ENCODE results near the gene DNAI7. TPM values are rescaled to one million over a fixed set of nuclear protein-coding genes. Genes with fewer than 3 reads are reported as not detected.

DNAI7 gene
- total RNA-seq, 2 experiments from 2014 or later: 0.36 TPM; not detected in 1

DNA sequence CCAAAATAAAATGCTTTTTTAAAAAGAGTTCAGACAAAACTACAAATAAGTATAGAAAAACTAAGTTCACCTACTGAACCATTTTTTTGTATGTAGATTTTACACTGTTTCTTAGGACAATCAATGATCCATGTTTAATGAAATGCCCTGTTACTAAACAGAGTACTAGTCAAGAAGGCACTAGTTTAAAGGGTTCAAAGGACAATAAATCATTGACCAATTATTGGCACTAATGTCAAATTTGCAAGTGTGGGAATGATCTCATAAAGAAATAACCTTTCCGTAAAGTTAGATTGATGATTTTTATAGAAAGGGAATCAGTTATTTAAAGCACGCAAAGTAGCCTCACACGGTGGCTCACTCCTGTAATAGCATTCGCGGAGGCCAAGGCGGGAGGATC lies 4.2 kb downstream of the DNAI7 start:
- no peaks in the 10 kb centered on the region for H3K9me3 Mint-ChIP-seq
- Histone ChIP-seq H3K4me3 (ENCODE audit: low read length) (no peak overlapping the region), H3K36me3 (ENCODE audit: insufficient read depth, low read length) (no peaks in the 10 kb centered on the region), H3K27ac (ENCODE audit: low read depth in 1 of 2, low read length in 2 of 2) (no peak overlapping the region), H3K27me3 (ENCODE audit: control insufficient read depth in 1 of 2, insufficient read depth in 2 of 2, low read length in 2 of 2) (no peaks in the 10 kb centered on the region), H3K4me1 (ENCODE audit: insufficient read depth, low read length) (peaks cover 11% of the 10 kb centered on the region), H3K9me3 (ENCODE audit: control insufficient read depth in 1 of 2, insufficient read depth in 1 of 2, low read length in 2 of 2) (no peaks in the 10 kb centered on the region)
- CTCF ChIA-PET: no interaction called here
- peaks cover 37% of the 10 kb centered on the region for H3K4me1 Mint-ChIP-seq (ENCODE audit: low read depth)
- no peak for DNase-seq
- peaks cover 10% of the 10 kb centered on the region for H3K36me3 Mint-ChIP-seq (ENCODE audit: low read depth)
- H3K27ac Mint-ChIP-seq: no peak overlapping the region
- intact Hi-C loops (cut with DNase I, micrococcal nuclease): loop anchor here in 1 of 2 experiments (5.0 kb wide), 1 partner anchor 33 kb away; no protein-coding TSS in a partner anchor
- no peak overlapping the region for H3K4me3 Mint-ChIP-seq
- TF ChIP-seq, protein P1, sequence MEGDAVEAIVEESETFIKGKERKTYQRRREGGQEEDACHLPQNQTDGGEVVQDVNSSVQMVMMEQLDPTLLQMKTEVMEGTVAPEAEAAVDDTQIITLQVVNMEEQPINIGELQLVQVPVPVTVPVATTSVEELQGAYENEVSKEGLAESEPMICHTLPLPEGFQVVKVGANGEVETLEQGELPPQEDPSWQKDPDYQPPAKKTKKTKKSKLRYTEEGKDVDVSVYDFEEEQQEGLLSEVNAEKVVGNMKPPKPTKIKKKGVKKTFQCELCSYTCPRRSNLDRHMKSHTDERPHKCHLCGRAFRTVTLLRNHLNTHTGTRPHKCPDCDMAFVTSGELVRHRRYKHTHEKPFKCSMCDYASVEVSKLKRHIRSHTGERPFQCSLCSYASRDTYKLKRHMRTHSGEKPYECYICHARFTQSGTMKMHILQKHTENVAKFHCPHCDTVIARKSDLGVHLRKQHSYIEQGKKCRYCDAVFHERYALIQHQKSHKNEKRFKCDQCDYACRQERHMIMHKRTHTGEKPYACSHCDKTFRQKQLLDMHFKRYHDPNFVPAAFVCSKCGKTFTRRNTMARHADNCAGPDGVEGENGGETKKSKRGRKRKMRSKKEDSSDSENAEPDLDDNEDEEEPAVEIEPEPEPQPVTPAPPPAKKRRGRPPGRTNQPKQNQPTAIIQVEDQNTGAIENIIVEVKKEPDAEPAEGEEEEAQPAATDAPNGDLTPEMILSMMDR (IDR thresholded peaks at IDR 0.05): no peak
- POLR2A ChIA-PET: no interaction called here
- H3K27me3 Mint-ChIP-seq: no peaks in the 10 kb centered on the region
- ATAC-seq (ENCODE audit: poor library complexity): no peak

DNA sequence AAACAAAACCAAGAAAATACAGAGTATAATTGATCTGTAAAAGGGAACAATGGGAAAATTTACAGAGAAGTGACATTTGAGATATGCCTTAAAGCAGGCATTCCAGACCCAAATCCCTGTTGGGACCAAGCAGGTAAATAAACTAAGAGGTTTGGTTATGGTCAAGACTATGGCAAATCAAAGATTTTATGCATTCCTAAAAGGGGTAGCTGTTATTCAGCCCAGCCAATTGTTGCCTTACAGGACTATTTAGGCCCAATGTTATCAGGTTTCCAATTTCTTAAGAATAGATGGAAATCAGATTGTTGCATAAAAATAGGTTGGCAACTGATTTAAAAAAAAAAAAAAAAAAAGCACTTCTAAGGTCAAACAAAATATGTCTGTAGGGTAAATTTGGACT lies 5.3 kb downstream of the DNAI7 start:
- CTCF ChIA-PET: interaction anchor here (1.1 kb wide), 1 partner anchor 35 kb away, joined by 3 read pairs; no protein-coding TSS in a partner anchor
- Mint-ChIP-seq H3K27ac (no peak overlapping the region), H3K4me1 (ENCODE audit: low read depth) (peaks cover 25% of the 10 kb centered on the region), H3K27me3 (no peaks in the 10 kb centered on the region), H3K4me3 (no peak overlapping the region), H3K9me3 (no peaks in the 10 kb centered on the region), H3K36me3 (ENCODE audit: low read depth) (no peaks in the 10 kb centered on the region)
- TF ChIP-seq, protein P1 (IDR thresholded peaks at IDR 0.05): no peak
- no peak overlapping the region for H3K27ac ChIP-seq (ENCODE audit: low read depth in 1 of 2, low read length in 2 of 2)
- H3K4me1 ChIP-seq (ENCODE audit: insufficient read depth, low read length): peaks cover 9% of the 10 kb centered on the region
- intact Hi-C loops (cut with DNase I, micrococcal nuclease): loop anchor here in 1 of 2 experiments (5.0 kb wide), 2 partner anchors 32 to 132 kb away; no protein-coding TSS in a partner anchor
- H3K36me3 ChIP-seq (ENCODE audit: insufficient read depth, low read length): no peaks in the 10 kb centered on the region
- DNase-seq (no peak), ATAC-seq (ENCODE audit: poor library complexity) (no peak)
- H3K9me3 ChIP-seq (ENCODE audit: control insufficient read depth in 1 of 2, insufficient read depth in 1 of 2, low read length in 2 of 2): no peaks in the 10 kb centered on the region
- POLR2A ChIA-PET: no interaction called here
- no peaks in the 10 kb centered on the region for H3K27me3 ChIP-seq (ENCODE audit: control insufficient read depth in 1 of 2, insufficient read depth in 2 of 2, low read length in 2 of 2)
- no peak overlapping the region for H3K4me3 ChIP-seq (ENCODE audit: low read length)

DNA sequence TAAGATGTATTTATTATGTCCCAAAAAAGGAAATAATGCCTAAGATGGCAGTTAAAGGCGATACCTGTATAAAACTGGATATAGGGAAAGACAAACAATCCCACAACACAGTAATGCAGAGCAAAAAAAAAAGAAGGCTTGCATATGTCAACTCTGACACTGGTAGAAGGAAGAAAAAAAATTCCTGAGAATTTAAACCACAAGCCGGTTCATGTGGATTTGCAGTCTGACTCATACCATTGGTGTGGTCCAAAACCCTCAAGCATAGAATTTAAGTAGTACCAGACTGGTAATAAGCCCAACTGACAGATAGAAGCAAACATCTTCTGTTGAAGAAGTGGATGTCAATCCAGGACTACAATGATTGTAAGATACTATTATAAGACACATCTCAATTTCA lies 7.2 kb downstream of the DNAI7 start:
- Mint-ChIP-seq H3K36me3 (ENCODE audit: low read depth) (no peaks in the 10 kb centered on the region), H3K27ac (no peak overlapping the region), H3K27me3 (no peaks in the 10 kb centered on the region), H3K4me3 (no peak overlapping the region), H3K9me3 (no peaks in the 10 kb centered on the region), H3K4me1 (ENCODE audit: low read depth) (peaks cover 17% of the 10 kb centered on the region)
- TF ChIP-seq, protein P1 (IDR thresholded peaks at IDR 0.05): no peak
- intact Hi-C loops (cut with DNase I, micrococcal nuclease): loop anchor here (2.0 to 5.0 kb wide), 2 partner anchors 130 to 135 kb away; a partner anchor contains a TSS
- ATAC-seq (ENCODE audit: poor library complexity): no peak
- H3K27ac ChIP-seq (ENCODE audit: low read depth in 1 of 2, low read length in 2 of 2): no peak overlapping the region
- no peaks in the 10 kb centered on the region for H3K36me3 ChIP-seq (ENCODE audit: insufficient read depth, low read length)
- no peaks in the 10 kb centered on the region for H3K4me1 ChIP-seq (ENCODE audit: insufficient read depth, low read length)
- no peaks in the 10 kb centered on the region for H3K9me3 ChIP-seq (ENCODE audit: control insufficient read depth in 1 of 2, insufficient read depth in 1 of 2, low read length in 2 of 2)
- no peak overlapping the region for H3K4me3 ChIP-seq (ENCODE audit: low read length)
- no peaks in the 10 kb centered on the region for H3K27me3 ChIP-seq (ENCODE audit: control insufficient read depth in 1 of 2, insufficient read depth in 2 of 2, low read length in 2 of 2)
- ChIA-PET CTCF (no interaction called here), POLR2A (interaction anchor here (1.0 to 1.7 kb wide), 2 partner anchors 8 to 135 kb away, joined by 3 to 6 read pairs; a partner anchor contains a TSS)
- no peak for DNase-seq
